ENCODE measurements around the gene AOX1. TPM values are rescaled to one million over a fixed set of nuclear protein-coding genes. Genes with fewer than 3 reads are reported as not detected.
"Not testable (repeated sequence)": the region's sequence is repeated elsewhere in the genome, so short reads cannot be mapped to it uniquely, and the experiment has no call there.

The AOX1 gene
- polyA plus RNA-seq, 1 donor = 2.6 TPM

- no peak for DNase-seq
Observed at GRCh38 chr2:200665626-200666453, 80.0 kb downstream of the AOX1 start.

DNA sequence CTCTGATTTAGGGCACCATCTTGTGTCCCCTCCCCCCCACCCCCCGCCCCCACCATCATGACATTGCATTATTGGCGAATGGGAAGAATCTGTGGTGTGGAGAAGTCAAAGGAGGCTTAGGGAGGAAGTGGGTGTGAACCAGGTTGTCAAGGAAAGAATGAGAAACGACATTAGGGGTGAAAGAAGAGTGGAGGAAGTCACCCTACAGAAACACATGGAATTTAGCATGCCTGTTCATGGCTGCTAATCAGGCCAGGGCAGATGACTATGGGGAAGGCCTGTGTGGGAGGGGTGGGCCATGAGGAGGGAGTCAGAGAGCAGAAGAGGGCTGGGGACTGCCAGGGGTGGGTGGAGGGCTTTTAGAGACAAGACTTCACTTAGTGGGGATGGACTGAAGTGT, 81.6 kb downstream of the AOX1 start:
- DNase-seq = no peak

DNA sequence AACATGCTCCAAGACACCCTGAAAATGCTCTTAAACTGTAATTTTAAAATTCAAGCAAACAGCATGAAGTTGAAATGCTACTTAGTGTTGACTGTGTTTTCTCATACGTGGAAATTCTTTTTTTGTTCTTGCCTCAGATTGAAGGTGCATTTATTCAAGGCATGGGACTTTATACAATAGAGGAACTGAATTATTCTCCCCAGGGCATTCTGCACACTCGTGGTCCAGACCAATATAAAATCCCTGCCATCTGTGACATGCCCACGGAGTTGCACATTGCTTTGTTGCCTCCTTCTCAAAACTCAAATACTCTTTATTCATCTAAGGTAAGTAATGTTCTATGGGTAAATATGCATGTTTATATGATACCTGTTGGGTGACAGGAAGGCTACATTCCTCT, 82.7 kb downstream of the AOX1 start:
- no peak for DNase-seq

GRCh38 chr2:200669308-200669707, 83.5 kb downstream of the AOX1 start:
- DNase-seq = no peak

- no peak for DNase-seq
Observed at GRCh38 chr2:200670313-200670712, 84.5 kb downstream of the AOX1 start.

DNA sequence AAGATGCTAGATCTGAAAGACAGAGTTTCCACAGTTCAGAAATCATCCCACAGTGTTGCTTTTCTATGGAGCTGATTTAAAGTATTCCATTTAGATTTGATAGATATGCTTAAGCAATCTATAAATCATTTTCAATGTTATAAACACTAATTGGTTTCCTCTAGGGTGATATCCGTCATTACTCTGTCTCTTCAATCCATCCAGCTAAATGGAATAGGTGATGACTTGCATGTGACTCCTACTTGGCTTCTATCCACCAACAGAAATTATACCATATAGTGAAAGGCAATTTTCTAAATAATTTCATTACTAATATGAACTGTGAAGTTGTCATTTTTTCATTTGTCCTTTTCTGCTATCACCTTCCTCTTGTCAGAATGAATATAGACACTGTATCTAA, 84.9 kb downstream of the AOX1 start:
- DNase-seq = no peak

DNA sequence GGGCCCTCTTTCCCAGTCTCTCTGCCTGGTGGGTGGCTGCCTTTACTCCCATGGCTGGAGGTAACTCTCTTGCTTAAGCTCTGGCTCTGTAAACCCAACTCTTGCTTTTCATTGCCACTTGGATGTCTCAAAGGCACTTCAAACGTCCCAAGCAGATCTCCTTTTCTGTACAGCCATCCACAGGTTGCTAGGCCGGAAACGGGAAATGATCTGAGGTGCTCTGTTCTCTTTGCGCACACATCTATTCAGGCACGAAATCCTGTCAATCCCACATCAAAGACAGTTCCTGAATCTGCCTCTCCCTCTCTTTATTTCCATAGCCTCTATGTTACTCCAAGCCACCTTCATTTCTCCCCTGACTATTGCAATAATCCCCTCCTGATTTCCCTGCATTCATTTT, 87.4 kb downstream of the AOX1 start:
- no peak for DNase-seq

DNA sequence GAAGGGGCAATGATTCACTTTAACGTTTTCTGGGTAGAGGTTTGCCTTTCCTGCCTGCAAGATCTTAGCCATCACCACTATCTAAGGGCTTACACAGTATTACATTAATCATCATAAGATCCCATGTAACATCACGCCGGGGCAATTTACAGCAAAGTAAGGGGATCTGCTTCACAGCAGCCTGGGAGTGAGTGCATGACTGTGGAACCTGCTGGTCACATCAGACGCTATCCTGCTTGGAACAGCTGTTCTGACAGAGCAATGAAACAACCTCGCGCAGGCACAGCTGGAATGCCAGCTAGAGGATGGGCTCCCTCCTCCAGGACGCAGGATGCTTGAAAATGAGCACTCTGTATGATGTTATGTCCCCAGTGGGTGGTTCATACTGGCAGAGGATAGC, 89.0 kb downstream of the AOX1 start:
- no peak for DNase-seq

DNA sequence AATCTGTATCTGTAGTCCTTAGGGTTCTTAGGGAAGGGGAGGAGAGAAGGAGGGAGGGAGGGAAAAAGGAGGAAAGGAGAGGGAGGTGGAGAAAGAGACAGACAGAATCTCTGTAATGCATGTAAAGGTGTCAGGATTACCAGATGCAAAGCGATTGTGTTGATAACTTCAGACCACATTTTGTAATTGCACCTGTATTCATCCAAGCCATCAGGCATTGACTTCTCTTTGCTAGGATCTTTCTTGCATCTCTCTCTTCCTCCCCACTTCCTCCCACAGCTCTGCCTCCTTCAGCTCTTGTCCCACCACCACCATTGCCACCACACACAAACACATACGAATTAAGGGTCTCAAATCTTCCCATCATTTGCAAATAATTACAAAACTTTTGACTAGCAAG, 91.4 kb downstream of the AOX1 start:
- DNase-seq = no peak

DNA sequence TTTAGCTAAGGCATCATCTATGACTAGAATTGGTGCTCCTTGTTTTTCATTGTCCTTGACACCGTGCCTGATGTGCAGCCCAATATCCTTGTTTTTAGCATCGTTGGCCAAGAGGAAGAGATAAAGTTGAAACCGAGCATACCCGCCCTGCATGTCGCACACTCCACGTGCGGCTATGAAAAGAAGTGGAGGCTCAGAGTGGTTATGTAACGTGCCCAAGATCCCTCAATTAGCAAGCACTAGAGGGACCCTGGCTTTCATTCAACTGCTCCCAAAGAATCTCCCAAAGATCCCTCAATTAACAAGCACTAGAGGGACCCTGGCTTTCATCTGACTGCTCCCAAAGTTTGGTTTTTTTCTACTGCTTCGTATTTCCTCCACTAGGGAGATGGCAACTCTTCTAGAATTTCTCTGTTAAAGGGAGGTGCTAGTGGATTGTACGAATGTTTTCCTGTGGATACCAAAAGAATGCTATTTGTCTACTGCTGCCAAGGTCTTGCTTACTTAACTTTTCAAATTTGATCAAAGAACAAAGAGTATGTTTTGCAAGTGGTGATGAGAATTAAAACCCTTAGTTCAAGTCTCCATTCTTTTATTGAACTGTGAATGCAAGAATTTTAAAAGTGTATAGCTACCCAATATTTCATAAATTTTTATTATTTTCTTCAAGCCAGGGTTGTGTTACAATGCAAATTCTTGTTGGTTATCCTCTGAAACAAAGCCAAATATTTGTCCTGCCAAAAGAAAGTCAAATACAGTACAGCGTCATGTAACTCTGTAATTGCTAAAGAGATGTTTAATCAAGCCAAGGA, 92.1 kb downstream of the AOX1 start:
- DNase-seq = no peak

- no peak for DNase-seq
Observed at GRCh38 chr2:200679127-200679526, 93.3 kb downstream of the AOX1 start.

- no peak for DNase-seq
Observed at GRCh38 chr2:200679535-200679934, 93.7 kb downstream of the AOX1 start.

DNA sequence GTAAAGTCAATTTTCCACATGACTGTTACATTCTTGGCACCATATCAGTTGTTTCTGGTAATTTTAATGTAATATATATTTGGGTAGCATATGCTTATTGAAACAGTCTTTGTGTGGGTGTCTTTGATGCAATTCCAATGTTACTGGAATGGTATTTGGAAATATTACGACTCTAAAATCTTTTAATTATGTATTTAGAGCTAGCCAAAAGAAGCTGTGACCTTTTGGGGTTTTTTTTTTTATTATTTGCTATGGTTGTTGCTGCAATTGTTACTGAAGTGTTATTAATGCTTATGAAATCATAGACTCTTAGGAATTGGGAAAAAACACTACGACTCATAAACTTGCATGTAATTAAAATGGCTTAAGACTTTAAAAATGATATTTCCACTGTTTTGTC, 95.9 kb downstream of the AOX1 start:
- DNase-seq = no peak

DNA sequence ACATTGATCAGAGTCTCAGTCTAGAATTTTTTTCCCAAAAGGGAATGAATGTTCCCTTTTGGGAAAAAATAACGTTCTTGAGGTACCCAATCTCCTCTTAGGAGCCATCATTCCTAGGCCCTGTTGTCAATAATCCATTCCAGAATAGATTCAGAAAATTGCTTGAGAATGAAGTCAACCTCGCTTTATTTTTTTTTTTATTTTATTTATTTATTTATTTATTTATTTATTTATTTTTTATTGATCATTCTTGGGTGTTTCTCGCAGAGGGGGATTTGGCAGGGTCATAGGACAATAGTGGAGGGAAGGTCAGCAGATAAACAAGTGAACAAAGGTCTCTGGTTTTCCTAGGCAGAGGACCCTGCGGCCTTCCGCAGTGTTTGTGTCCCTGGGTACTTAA, 96.6 kb downstream of the AOX1 start:
- DNase-seq = not testable (repeated sequence)

DNA sequence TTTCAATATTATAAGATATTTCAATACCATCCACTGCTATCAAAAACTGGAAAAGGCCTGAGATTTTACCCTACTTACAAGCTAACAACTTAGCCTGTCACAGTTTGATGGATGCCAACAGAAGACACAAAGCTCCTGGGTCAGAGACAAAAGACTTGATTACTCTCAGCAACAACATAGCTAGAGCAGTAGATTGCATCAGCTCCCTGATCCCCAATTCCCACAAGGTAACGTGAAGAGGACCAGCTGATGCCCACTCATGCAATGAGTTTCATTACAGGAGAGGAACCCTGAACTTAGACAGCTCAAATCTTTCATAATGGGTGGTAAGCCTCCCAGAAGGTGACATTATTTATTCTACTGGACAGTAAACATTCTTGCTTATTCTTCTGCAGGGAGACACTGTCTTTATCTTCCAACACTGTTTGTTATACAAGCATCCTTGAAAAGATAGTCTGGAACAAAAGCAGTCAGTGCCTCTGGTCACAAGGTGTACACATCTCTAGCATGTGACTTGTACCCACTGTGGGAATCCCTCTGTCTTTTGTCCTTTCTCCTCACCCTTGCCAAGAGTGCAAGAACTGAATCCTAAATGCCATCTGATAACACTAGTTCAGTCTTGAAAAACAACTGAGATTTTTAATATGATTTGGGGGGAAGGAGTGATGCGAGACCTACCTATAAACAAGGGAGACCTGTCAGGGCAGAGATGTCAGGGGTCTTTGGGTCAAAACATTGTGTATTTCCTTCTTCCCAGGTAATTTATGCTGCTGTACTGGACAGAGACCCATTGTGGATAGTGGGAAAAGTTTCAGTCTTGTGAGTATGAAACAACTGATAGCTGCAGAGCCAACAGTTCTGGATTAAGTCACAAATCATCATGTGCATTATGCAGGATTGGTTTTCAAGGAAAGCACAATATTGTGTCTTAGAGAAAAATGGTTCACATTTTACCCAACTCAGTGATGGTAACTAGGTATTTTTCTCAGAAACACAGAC, 102.4 kb downstream of the AOX1 start:
- DNase-seq = no peak

- no peak for DNase-seq
Observed at GRCh38 chr2:200689115-200689514, 103.3 kb downstream of the AOX1 start.

DNA sequence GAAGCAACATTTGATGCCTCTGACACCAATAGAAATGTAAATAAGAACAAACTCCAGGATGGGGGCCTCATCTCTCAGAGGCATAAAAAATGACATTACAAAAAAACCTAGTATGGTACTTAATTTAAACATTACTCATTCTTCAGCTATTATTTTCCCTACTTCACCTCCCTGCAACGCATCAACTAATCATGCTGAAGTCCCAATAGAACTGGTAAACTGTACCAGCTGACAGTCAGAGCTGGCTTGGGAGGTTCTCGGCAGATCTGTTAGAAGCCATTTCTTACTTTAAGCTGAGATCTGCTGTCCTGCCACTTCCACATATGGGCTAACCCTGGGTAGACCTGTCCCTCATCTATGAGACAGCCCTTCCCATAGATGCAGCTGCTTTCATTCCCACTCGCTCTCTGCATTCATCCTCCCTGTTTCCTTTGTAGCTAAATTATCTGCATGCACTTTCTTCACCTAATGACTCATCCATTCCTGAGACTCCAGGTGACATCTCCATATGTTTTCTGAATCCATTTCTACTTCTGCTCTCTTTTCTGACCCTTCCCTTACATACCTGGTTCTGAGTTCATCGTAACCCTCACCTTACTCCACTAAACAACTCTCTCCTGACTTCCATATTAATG, 108.1 kb downstream of the AOX1 start:
- no peak for DNase-seq

GRCh38 chr2:200695191-200695590, 109.4 kb downstream of the AOX1 start:
- no peak for DNase-seq

DNA sequence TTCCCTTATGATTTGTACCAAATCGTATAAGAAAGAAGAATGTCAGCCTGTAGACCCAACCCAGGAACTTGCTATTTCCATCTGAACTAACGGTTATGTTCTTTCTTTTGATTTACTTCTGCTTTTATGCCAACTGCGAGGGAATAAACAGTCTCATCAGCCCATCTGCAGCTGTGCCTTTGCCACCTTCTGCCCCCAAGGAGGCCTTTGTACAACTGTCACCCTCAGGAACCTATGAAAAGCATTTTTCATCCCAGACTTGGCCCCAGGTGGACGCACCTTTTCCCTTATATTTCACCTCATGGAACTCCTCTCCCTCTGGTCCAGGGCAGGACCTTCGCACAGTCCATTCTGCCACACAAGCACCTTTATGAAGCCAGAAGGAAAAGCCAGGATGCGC, 109.8 kb downstream of the AOX1 start:
- DNase-seq = no peak

DNA sequence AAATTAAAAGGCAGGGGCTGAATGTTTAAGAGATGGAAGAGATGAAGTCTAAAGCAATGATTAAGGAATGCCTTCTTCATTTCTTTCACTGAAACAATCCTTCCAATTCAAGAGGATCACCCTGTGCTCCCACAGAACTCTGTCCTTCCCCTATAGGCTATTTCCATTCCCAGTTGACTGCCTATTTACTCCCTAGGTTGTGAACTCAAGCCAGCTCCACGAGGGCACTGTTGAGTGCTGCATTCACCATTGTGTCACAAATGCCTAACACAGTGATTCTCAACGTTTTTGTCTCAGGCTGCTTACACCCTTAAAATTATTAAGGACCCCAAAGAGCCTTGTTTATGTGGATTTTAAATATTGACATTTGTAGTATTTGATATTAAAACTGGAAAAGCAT, 112.4 kb downstream of the AOX1 start:
- DNase-seq = no peak

DNA sequence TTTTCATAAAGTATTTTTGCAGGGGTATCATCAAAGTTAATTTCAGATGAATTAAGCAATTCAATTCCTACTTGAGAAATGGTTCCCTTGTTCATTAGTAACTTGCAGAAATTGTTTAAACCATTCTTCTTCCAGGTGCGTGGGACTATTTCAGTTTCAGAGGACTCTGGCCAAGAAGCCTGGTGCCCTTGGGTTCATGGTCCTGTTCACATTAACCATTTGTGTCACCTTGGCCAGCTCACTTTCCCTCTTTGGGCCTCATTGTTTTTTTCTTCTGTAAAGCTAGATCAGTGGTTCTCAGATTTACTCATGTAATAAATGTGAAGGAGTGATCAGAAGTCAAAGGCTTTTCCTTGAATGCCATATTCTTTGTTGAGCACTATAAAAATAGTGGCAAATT, 113.5 kb downstream of the AOX1 start:
- no peak for DNase-seq

- DNase-seq = no peak
Observed at GRCh38 chr2:200700856-200701255, 115.0 kb downstream of the AOX1 start.

Measured in left kidney (tissue), 2 donors.